ENCODE measurements around the gene KRT26.

KRT26 gene

DNA sequence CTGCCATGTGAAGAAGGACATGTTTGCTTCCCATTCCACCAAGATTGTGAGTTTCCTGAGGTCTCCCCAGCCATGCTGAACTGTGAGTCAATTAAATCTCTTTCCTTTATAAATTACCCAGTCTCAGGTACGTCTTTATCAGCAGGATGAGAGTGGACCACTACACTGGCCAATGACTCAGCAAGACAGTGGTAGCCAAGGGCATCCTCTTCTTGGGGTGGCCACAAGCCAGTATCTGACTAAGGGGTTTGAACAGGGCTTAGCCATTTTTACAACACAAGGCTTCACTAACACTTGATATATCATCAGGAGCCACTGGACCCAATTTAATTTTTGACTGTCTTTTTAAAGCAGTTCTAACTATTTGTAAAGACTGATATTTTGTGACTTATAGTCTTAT lies 47.3 kb downstream of the KRT26 start:
- DNase-seq, result no peak

DNA sequence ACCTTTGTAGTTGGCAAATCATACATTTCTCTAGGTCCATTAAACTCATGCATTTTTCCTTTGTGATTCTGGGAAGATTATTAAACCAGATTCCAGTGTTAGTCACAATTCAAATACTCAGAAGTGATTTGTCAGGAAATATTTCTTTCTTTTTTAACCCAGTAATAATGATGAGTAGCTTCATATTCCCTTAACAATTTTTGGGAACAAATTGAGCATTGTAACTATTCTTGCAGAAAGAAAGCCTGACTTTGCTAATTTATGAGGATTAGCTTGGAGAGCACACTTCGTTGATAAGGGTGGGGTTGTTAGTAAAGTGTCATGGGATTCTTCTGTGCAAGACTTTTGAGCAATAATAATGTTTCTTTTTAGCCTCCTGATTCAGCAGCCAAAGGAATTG lies 49.8 kb downstream of the KRT26 start:
- no peak for DNase-seq

DNA sequence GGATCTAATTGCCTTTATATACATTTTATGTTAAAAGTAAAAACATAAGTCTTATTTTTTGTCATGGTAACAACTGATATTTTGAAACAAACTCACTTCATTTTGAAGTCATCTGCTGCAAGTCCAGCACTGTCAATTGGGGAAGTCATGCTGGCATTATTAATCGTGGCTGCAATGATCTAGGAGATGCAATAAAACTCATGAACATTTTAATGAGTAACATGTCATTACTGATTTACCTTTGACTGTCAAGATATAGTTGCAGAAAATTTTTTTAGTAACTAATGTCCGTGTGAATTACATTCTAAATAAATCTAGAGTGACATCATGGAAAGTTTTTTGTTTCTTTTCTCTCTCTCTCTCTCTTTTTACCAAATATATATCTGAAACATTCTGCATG lies 51.1 kb downstream of the KRT26 start:
- no peak for DNase-seq

DNA sequence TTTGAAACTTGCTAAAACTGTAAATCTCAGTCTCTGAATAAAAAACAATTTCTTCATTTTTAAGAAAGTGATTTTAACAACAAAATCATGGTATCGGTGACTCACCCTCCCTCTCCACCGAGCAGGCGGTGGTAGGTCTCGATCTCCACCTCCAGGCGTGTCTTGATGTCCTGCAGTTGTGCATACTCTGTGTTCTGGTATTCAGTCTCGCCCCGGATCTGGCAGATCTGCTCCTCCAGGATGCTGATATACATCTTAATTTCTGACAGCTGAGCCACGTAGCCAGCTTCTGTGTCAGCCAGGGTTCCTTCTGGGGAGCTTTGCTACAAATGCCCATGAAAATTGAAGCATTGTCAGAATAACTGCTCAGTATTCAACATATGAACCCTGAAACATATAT lies 53.1 kb downstream of the KRT26 start:
- DNase-seq, result no peak

DNA sequence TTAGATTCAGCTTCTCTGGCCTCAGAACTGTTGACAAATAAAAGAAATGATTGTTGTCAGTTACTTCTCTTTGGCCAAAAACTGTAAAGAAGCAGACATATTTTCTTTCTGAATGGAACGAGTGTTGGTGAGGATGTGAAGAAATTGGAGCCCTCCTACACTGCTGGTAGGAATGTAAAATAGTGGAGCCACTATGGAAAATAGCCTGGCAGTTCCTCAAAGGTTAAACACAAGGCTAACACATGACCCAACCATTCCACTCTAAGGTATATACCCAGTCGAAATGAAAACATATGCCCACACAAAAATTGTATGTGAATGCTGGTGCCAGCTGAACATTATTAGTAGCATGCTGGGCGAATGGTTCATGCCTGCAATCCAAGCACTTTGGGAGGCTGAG lies 54.2 kb downstream of the KRT26 start:
- no peak for DNase-seq
